Measurements from ENCODE around the gene NBEAL2. TPM values are rescaled to one million over a fixed set of nuclear protein-coding genes. Genes with fewer than 3 reads are reported as not detected.

NBEAL2 gene
- total and polyA plus RNA-seq, 2 of the 8 experiments (the other 6 are each of a cell fraction or from before 2014, with no cell fraction given), result 27.3 to 46.9 TPM

- Histone ChIP-seq H2AFZ (ENCODE audit: low read length) (no peak overlapping the region), H3K36me3 (ENCODE audit: control insufficient read depth in 2 of 4, insufficient read depth in 4 of 4, low read length in 3 of 4) (peaks cover 3 to 20% (median 6%) of the 10 kb centered on the region in 4 experiments; a peak in 5 of 8 replicates), H2BK12ac (ENCODE audit: low read depth, low read length) (no peak overlapping the region), H3K4me2 (ENCODE audit: insufficient read depth in 1 of 2, low read depth in 2 of 2, low read length in 2 of 2) (no peak overlapping the region), H3K27ac (ENCODE audit: low read depth, low read length) (no peak overlapping the region), H3K23me2 (ENCODE audit: low read depth, low read length) (no peaks in the 10 kb centered on the region), H2BK5ac (ENCODE audit: low read depth, low read length) (no peak overlapping the region), H2BK120ac (replicated peaks; ENCODE audit: low read depth, low read length) (no peak overlapping the region), H3K14ac (ENCODE audit: insufficient read length) (no peak overlapping the region), H4K91ac (replicated peaks; ENCODE audit: insufficient read length, low read length) (no peak overlapping the region), H3K9me3 (ENCODE audit: insufficient read depth in 2 of 2, low read depth in 1 of 2, low read length in 1 of 2) (no peaks in the 10 kb centered on the region), H3K4me3 (ENCODE audit: extremely low read depth in 1 of 4, insufficient read depth in 2 of 4, low read depth in 3 of 4, low read length in 4 of 4) (no peak overlapping the region), H3K18ac (ENCODE audit: extremely low read depth, low read length) (no peak overlapping the region), H4K8ac (ENCODE audit: extremely low read depth, insufficient read depth, low read length) (no peak overlapping the region), H3K4me1 (replicated peaks in 1 of 4; ENCODE audit: control insufficient read depth in 3 of 4, insufficient read depth in 4 of 4, low read length in 3 of 4) (no peaks in the 10 kb centered on the region), H2BK15ac (ENCODE audit: low read length) (no peak overlapping the region), H3K9ac (replicated peaks in 1 of 4; ENCODE audit: extremely low read depth in 1 of 4, low read depth in 3 of 4, low read length in 3 of 4) (no peak overlapping the region), H4K20me1 (replicated peaks in 1 of 2; ENCODE audit: control insufficient read depth in 1 of 2, insufficient read depth in 2 of 2, low read length in 2 of 2) (peaks cover 0 to 1% of the 10 kb centered on the region in 2 experiments), H3K56ac (replicated peaks; ENCODE audit: insufficient read length, low read depth, low read length) (no peak overlapping the region), H3K23ac (ENCODE audit: insufficient read length) (no peak overlapping the region), H2AK5ac (ENCODE audit: low read depth, low read length) (no peak overlapping the region), H3K27me3 (replicated peaks in 1 of 4; ENCODE audit: control insufficient read depth in 3 of 4, extremely low read depth in 1 of 4, insufficient read depth in 3 of 4, low read length in 3 of 4) (no peaks in the 10 kb centered on the region), H4K5ac (ENCODE audit: insufficient read length, low read depth, low read length) (no peak overlapping the region), H3K79me2 (ENCODE audit: control insufficient read depth in 1 of 2, insufficient read depth in 2 of 2, low read length in 2 of 2) (peaks cover 0 to 8% of the 10 kb centered on the region in 2 experiments; a peak in 1 of 4 replicates), H3K79me1 (ENCODE audit: low read depth, low read length) (no peaks in the 10 kb centered on the region; the same call in none of the 2 replicates), H2BK20ac (ENCODE audit: low read length) (no peak overlapping the region), H3K4ac (replicated peaks; ENCODE audit: insufficient read length, low read depth, low read length) (no peak overlapping the region)
- POLR2A ChIA-PET (ENCODE audit: partially characterized antibody), result no interaction called here
- CTCF ChIA-PET (ENCODE audit: partially characterized antibody), result interaction anchor here (1.4 kb wide), 1 partner anchor 315 kb away, joined by 3 read pairs; no protein-coding TSS in a partner anchor
- FAIRE-seq, result no peak
- TF ChIP-seq FOSL1 (IDR thresholded peaks at IDR 0.05; ENCODE audit: insufficient read depth, low read depth, low read length), result no peak
- no peak for TF ChIP-seq RNF2 (IDR thresholded peaks at IDR 0.05; ENCODE audit: borderline replicate concordance, low read depth, low read length, missing control alignments, poor library complexity, severe bottlenecking)
- TF ChIP-seq SP1 (IDR thresholded peaks at IDR 0.05; ENCODE audit: low read depth, low read length), result no peak
- TF ChIP-seq TEAD4 (IDR thresholded peaks at IDR 0.05; ENCODE audit: low read depth, low read length), result no peak
- TF ChIP-seq NRF1 (IDR thresholded peaks at IDR 0.05; ENCODE audit: low read depth, low read length), result no peak
- DNase-seq (ENCODE audit: low read depth in 1 of 2, low spot score in 2 of 2), result no peak
- WGBS, 2 experiments (ENCODE audit: extremely low coverage in 1 of 2, insufficient coverage in 1 of 2, insufficient read length in 1 of 2, insufficient replicate concordance in 2 of 2, low coverage in 1 of 2, low lambda C conversion rate in 2 of 2, missing lambda C conversion rate in 1 of 2), result 88% methylated on average over 3 of the region's 3 CpGs; no CpG with 5 or more reads in 1 of the 2 experiments
These were observed 77.2 kb downstream of the NBEAL2 start for GRCh38 chr3:47056705-47057104.
